T-helper 9 cell (primary cell): ENCODE results near the gene BOD1L1.

Source experiments
- DNase-seq: peaks from one replicate; pipeline ENCODE4 v3.0.0-alpha.2; 2020
- total RNA-seq, 2 donors: gene quantifications; one replicate each; lab custom pipeline; 2026; lab: John Stamatoyannopoulos, UW

Gene BOD1L1
- 138 to 251 reads per million in 2 donors for total RNA-seq

DNA sequence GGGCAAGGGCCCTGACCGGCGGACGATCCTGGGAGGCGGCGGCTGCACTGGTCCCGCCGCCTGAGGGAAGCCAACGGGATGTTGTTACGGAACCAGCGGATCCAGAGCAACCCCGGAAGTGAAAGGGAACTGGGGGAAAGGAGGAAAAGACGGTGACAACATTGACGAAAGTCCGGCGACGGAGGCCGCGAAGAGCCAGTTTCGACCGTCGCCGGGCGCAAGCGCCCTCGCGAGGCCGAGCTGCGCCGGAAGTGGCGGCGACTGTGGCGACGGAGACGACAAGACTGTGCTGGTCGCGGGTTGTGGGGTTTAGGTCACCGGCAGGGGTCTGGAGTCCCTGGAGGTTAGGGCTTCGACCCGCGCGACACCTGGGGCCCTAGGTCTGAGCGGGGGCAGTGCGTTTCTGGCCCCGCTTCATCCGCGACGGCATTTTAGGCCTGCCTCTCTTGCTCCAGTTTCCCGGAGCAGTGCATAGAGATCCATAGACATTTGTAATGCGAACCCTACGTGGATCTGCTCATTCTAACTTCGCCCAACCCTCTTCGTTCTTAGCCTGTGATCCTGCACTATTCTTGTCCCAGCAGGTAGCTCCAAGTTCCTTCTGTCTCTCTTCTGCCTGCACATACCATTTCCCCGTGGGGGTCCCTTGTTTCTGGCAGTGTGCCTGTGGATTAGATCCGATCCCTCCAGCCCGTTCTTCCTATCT is at the start of gene BOD1L1:
Gene BOD1L1 (minus strand): TSS at position 120 of the 706 bp plus-strand sequence. CDS start 138 bp downstream, outside the sequence.
- DNase-seq = peak; percentile 57

DNA sequence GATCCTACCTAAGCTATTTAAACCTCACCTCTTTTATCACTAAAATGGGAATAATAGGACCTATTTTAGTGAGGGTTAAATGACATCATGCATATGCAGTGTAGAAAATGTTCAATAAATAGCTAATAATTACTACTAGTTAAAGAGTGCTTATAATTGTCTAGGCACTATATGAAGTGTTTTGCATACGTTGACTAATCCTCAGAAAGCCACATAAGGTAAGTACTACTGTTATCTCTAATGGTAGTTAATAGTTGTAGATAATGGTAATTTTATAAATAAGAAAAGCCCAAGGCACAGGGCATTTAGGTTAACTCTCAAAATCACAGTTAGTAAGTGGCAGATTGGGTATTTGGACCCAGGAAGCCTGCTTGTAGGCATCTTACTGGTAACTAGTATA is 47.4 kb upstream of the BOD1L1 start:
- DNase-seq = no peak

DNA sequence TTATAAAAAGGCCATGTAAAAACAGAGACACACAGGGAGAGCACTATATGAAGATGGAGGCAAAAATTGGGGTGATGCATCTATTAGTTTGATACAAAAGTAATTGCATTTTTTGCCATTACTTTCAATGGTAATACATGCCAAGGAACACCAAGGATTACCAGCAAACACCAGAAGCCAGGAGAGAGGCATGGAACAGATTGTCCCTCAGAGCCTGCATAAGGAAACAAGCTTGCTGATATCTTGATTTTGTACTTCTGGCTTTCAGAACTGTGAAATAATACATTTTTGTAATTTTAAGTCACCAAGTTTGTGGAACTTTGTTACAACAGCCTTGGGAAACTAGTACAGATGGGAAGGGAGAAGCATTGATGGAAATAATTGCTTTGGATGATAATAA is 45.6 kb upstream of the BOD1L1 start:
- no peak for DNase-seq

DNA sequence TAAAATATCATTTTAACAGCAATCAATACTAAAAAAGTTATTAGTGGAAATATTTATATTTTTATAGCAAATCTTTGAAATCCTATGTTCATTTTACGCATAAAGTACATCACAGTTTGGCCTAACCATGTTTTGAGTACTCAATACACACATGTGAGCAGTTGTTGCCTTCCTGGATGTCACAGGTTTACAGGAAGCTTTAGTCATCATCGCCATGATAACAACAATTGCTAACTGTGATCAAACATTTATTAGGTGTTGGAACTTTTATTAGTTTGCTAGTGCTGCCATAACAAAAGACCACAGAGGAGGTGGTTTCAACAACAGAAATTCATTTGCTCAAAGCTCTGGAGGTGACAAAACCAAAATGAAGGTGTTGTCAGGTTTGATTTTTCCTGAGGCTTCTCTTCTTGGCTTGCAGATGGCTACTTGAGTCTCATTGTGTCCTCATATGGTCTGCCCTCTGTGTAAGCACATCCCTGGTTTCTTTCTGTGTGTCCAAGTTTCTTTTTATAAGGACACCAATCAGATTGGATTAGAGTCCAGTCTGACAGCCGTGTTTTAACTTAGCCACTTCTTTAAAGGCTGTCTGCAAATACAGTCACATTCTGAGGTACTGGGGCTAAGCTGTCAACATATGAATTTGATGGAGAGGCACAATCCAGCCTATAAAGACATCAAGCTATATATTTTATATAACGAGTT is 43.1 kb upstream of the BOD1L1 start:
- DNase-seq = no peak

GRCh38 chr4:13665701-13666660 is 38.5 kb upstream of the BOD1L1 start:
- DNase-seq = no peak

DNA sequence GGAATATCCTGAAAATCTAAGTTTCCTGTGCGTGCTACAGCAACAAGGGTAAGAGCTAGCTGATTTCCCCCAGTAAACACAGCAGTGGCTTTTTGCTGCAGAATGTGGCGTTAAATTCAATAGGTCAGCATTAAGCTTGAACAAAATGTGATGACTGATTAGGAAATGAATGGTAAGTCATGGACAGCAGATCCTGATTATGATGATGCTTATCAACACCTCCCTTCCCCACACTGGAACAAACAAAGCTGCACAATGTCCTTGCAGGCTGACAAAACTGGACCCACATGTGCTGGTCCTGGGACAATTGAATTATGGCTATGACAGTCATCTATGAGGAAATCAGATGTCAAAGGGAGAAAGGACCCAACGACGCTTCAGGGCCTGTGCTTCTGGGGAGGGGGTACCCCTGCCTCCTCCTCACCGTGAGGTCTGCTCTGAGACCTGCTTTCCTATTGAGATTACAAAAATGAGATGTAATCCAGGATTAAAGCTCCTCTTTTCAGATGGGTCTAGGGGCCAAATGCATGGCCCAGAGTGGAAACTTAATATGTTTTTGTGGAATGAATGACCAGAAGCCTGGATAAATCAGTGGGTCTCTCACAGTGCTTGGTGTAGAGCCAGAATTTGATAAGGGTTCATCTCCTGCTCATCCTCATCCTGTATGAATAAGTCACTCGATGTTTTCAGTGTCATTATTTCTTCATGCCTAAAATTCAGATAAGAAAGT is 32.0 kb upstream of the BOD1L1 start:
- DNase-seq = no peak

- peak; percentile 33 for DNase-seq
These were observed 29.3 kb upstream of the BOD1L1 start for GRCh38 chr4:13656569-13657405.

DNA sequence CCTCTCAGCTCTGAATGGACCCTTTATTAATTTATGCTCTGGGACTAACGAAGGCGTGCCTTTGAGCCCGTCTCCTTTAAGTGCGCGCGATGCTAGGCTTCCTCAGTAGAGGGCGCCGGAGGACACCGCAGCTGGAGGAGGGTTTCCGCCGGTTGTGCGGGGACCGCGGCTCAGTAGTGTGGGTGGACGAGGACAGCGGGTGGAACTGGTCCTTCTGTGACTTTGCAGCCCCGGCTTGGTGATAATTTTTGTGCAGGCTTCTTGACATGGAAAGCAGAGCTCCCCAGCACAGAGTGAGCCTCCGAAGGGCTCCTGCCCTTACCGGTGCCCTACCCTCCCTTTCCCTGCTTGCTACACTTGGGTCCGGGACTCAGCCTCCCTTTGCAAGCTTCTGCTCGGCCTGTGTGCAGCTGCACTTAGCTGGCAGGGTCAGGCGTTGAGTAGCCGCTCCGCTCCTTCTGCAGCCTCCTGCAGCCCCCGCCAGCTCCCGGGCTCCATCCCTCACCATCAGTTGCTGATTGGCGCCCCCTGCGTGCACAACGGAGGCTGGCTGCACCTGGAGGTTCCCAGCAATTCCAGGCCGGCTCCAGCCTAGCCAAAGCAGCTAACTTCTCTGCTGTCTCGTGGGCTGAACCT is 26.8 kb upstream of the BOD1L1 start:
- DNase-seq = peak; percentile 67

DNA sequence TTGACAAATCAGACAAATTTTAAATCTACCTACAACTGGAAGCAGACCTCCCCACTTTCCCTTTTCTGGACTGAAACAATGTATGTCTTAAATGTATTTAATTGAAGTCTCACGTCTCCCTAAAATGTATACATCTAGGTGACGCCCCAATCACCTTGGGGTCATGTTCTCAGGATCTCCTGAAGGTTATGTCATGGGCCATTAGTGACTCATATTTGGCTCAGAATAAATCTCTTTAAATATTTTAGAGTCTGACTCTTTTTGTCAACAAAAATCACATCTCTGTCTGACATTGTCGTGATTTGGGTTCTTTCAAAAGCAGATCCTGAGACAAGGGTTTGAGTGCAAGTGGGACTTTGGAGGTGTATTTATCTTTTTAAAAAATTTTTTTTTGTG is 26.2 kb upstream of the BOD1L1 start:
- no peak for DNase-seq

DNA sequence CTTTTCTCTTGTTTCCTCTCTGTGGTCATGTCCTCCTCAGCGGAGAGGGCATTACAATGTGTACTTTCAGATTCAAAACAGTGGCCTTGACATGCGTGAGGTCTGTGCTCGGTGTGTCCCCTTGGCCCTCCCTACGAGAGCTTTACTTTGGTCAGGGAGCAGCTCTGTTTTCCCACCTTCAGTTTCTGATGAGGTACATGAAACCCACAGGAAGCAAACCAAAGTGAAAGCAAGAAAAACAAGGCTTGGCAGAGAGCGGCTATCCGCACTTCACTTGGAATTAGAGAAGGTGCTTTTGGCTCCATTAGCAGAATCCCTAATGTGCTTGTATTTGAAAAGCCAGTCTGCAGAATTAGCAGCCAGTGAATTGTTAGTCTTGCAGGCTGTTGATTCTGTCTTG is 19.5 kb upstream of the BOD1L1 start:
- DNase-seq = no peak

GRCh38 chr4:13645075-13645474 is 17.6 kb upstream of the BOD1L1 start:
- DNase-seq = no peak

GRCh38 chr4:13642170-13642950 is 14.8 kb upstream of the BOD1L1 start:
- DNase-seq = no peak

- DNase-seq = no peak
These were observed 13.6 kb upstream of the BOD1L1 start for GRCh38 chr4:13641084-13641483.

GRCh38 chr4:13640149-13640940 is 12.8 kb upstream of the BOD1L1 start:
- DNase-seq = no peak

GRCh38 chr4:13635286-13635799 is 7.8 kb upstream of the BOD1L1 start:
- no peak for DNase-seq

GRCh38 chr4:13633671-13634070 is 6.1 kb upstream of the BOD1L1 start:
- DNase-seq = no peak

DNA sequence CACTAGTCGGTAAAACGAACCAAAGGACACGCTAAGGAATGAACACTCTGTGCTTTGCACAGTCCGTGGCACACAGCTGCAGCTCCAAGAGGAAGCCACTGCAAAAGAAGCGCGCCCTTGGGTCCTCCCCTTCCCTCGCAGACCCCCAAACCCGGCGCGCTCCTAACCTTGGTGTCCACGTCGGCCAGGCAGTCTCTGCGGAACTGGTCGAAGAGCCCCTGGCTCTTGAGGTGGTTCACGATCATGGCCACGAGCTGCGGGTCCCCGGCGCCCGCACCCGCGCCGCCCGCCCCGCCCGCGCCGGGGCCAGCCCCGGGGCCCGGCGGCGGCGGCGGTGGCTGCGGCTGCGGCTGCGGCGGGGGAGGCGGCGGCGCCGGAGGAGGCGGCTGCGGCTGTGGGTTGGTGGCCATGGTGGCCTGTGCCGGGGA is 333 bp downstream of the BOD1L1 start:
- no peak for DNase-seq

GRCh38 chr4:13626492-13627177 is 890 bp downstream of the BOD1L1 start:
- DNase-seq = no peak
